ENCODE results near the gene KMO.

DNA sequence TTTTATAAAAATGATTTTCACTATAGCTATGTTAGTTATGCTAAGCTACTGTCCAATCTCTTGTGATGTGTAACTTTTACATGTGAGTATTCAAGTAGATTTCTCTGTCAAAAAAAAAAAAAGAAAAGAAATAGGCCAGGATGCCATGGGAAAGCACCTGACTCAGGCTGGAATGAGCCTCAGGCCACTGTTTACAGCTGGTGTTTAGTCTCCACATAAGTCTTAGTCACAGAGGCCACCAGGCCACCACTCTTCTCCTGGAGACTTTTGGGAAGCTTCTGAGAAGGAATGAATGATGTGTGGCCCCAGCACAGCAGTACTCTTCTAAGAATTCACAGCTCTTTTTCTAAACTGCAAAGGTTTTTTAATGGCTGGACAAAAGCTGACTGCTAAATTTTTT is 59.1 kb downstream of the KMO start:
- TF ChIP-seq POLR2A (IDR thresholded peaks at IDR 0.05): no peak
- TF ChIP-seq, protein P1, sequence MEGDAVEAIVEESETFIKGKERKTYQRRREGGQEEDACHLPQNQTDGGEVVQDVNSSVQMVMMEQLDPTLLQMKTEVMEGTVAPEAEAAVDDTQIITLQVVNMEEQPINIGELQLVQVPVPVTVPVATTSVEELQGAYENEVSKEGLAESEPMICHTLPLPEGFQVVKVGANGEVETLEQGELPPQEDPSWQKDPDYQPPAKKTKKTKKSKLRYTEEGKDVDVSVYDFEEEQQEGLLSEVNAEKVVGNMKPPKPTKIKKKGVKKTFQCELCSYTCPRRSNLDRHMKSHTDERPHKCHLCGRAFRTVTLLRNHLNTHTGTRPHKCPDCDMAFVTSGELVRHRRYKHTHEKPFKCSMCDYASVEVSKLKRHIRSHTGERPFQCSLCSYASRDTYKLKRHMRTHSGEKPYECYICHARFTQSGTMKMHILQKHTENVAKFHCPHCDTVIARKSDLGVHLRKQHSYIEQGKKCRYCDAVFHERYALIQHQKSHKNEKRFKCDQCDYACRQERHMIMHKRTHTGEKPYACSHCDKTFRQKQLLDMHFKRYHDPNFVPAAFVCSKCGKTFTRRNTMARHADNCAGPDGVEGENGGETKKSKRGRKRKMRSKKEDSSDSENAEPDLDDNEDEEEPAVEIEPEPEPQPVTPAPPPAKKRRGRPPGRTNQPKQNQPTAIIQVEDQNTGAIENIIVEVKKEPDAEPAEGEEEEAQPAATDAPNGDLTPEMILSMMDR (IDR thresholded peaks at IDR 0.05): no peak

All from adrenal gland (tissue), 5 donors.